LHCN-M2 (cell line): ENCODE data around the gene BAHD1. TPM values are rescaled to one million over a fixed set of nuclear protein-coding genes. Genes with fewer than 3 reads are reported as not detected.
"Not testable (repeated sequence)": the region's sequence is repeated elsewhere in the genome, so short reads cannot be mapped to it uniquely, and the experiment has no call there.

Experiments used
- DNase-seq: peaks from one replicate; pipeline ENCODE4 v3.0.0-alpha.2; 2012; ENCODE audit warnings: low read depth
- total RNA-seq: library from RNA; depleted of rRNA; stranded (reverse); fragments of >200 nt; gene quantifications from 2 replicates; pipeline ENCODE4 v1.2.3, GENCODE V29; 2014

Gene BAHD1
- total RNA-seq, 1 experiment from 2014 or later, result 8.3 TPM

GRCh38 chr15:40445421-40445922 is 4.7 kb downstream of the BAHD1 start:
- DNase-seq, result no peak

DNA sequence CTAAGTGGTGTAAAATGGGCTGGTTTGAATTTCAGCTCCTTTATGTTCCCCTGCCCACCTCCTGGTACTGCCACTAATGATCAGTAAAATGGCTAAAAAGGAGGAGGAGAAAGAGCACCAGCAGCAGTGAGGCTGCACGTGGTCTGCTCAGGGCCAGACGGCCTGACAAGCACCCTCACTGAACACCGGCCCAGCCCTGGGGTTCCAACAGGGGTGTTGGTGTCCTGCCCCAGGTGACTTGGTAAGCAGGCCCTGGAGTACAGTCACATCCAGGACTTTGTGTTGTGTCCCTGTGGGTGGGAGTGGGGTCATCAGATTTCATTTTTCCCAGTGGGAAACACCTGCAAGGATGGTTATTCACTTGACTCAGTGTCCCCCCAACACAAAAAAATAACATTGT is 5.4 kb downstream of the BAHD1 start:
- DNase-seq, result no peak

GRCh38 chr15:40448354-40448753 is 7.6 kb downstream of the BAHD1 start:
- DNase-seq, result no peak

- DNase-seq, result peak; percentile 35
Measured at GRCh38 chr15:40449275-40449674, 8.5 kb downstream of the BAHD1 start.

GRCh38 chr15:40450047-40450446 is 9.3 kb downstream of the BAHD1 start:
- DNase-seq, result no peak

DNA sequence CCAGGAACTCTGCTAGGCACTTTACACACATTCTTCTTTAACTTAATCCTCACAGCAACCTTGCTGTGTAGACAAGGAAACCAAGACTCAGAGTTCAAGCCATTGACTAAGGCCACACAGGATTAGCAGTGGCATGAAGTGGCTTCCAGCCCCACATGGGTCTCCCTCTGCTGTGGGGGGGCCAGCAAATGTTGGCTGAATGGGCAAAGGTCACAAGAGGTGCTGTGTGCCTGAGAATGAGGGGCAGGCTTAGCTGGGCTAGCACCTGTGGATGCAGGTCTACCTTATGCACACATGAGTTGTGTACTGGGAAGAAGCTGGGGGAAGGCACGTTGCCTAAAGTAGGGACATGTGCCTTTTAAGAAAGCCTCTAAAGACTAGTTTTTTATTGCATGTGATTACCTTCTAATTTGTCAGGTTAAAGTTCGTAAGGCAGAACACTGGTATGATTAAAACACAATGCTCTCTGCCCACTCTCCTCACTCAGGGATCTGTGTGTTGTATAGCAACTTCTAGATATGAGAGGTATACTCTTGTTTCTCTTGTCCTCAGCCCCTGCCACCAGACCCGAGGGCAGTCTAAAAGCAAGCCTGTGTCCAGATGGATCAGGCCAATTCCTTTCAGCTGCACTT is 10.9 kb downstream of the BAHD1 start:
- no peak for DNase-seq

DNA sequence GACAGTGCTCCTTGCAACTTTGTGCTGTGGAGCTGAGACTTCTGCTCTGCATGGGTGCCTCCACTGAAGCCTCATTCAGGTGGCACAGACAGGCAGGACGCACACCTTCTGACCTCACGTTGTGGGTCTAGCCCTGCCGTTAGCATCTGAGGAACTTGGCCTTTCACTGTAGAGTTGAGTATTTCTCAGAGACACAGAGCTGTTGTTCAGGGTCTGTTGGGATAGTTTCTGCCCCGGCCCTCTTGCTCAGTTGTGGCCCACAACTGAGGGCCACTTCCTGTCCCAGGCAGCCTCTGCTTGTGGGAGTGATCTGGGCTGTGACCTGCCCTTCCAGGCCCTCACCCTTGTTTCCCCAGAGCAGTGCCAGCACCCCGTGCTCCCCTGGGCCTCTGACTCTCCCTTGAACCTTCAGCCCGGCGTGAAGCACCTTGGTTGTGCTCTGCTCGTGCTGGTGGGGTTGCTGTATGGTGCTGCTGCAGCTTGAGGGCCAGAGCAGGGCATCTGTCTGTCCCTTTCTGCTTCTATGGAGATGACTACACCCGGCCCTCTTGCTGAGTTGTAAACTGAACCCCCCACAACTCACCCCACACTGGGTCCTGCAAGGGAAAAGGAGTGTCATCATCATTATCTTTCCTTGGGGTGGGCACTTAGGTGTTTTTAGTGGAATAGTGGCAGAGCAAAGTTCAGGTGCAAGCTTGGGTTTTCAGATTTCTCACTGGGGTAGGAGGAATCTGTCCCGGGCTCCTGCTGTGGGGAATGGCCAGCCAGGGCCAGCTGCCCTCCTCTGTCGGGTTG is 11.7 kb downstream of the BAHD1 start:
- no peak for DNase-seq

DNA sequence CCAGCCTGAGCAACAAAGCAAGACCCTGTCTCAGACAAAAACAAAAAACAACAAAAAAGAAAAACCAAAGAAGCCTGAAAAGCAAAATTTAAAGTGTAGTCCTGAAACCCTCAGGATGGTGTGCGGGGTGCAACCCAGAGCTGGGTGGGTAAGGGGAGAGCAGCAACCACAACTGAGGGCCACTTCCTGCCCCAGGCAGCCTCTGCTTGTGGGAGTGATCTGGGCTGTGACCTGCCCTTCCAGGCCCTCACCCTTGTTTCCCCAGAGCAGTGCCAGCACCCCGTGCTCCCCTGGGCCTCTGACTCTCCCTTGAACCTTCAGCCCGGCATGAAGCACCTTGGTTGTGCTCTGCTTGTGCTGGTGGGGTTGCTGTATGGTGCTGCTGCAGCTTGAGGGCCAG is 13.2 kb downstream of the BAHD1 start:
- DNase-seq, result not testable (repeated sequence)

GRCh38 chr15:40454904-40455391 is 14.2 kb downstream of the BAHD1 start:
- peak; percentile 55 for DNase-seq

DNA sequence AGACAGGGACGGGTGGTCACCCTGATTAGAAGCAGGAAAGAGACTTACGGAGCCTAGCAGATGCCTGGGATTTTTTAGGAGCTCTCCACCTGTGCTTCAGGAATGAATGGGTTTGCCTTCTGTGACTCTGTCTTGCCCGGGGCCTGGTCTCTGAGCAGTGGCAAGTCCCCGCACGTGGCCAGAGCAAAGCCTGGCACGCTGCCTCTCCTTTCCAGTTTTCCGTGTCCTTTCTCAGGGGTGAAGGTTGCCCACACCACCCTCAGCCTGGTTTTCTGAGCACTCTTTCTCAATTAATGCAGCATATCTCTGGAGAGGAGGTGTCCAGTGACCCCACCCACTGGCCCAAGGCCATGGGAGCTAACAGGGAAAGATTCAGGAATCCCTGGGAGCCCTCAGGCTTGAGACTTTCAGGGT is 15.6 kb downstream of the BAHD1 start:
- DNase-seq, result no peak

DNA sequence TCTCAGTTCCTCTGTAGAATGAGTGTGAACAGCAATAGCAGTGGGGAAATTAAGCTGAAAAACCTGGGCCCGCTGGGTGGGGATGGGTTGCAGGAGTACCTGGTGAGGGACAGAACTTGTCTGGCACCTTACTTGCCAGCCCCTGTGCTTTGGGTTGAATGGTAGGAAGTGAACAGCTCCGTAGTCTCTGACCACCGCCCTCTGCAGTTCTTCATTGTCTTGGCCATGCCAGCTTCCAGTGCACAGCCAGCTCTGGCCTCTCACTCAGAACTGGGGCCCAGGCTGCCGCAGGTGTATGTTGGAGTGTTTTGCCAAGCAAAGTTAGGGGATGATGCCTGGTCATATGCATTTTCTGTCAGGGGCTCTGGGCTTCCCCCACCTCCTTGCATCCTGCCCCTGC is 16.0 kb downstream of the BAHD1 start:
- DNase-seq, result no peak

DNA sequence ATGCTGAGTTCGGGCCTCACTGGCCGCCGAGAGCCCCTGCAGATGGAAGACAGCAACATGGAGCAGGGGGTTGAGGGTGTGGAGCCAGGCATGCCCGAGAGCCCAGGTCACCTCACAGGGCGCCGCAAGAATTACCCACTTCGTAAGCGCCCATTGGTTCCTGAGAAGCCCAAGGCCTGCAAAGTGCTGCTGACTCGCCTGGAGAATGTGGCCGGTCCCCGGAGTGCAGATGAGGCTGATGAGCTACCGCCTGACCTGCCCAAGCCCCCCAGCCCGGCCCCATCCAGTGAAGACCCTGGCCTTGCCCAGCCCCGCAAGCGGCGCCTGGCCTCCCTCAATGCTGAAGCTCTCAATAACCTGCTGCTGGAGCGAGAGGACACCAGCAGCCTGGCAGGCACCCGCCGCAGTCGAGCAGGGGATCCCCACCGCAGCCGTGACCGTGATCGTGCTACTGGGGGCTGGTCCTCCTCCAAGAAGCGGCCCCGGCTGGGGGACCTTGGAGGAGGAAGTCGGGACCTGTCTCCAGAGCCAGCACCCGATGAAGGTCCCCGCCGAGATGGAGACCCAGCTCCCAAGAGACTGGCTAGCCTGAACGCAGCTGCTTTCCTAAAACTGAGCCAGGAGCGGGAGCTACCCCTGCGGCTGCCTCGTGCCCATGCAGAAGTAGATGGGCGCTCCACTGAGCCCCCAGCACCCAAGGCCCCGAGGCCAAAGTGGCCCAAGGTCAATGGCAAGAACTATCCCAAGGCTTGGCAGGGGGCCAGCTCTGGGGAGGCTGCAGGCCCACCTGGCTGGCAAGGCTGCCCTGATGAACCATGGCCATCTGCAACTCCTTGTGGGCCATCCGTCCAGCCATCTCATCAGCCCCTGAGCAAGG is 18.0 kb downstream of the BAHD1 start:
- no peak for DNase-seq

- DNase-seq, result no peak
Measured at GRCh38 chr15:40459391-40460015, 18.8 kb downstream of the BAHD1 start.

DNA sequence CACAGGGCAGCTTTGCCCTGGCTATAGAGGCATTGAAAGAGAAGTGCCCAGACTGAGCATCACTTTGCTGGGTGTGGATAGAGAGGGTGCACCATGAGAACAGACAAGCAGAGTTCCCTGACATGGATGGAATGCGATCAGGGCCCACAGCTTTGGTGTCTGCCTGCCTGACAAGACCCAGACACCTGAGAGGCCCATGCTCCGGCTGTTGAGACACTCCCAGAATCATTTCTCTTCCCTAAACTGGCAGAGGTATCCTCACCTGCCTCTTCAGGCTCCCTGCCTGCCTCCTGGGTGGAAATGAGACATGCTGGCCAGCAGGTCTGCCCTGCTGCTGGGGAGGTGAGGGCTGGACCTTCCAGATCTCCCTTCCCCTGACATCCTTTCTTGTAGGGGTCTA is 19.7 kb downstream of the BAHD1 start:
- no peak for DNase-seq

DNA sequence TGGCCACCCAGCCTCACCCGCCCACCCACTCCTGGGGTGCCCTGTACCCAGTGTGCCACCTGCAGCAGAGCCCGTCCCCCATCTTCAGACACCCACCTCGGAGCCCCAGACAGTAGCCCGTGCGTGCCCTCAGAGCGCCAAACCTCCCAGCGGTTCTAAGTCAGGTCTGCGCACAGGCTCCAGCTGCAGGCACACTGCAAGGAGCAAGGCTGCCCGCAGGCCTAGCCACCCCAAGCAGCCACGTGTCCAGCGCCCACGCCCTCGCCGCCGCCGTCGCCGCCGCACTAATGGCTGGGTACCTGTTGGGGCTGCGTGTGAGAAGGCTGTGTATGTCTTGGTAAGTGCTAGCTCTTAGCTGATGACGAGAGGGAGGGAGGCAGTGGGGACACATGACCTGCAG is 21.2 kb downstream of the BAHD1 start:
- DNase-seq, result no peak

- no peak for DNase-seq
Measured at GRCh38 chr15:40463279-40463678, 22.5 kb downstream of the BAHD1 start.

GRCh38 chr15:40463886-40464545 is 23.3 kb downstream of the BAHD1 start:
- no peak for DNase-seq

GRCh38 chr15:40464595-40465185 is 23.9 kb downstream of the BAHD1 start:
- DNase-seq, result no peak

GRCh38 chr15:40465939-40466338 is 25.2 kb downstream of the BAHD1 start:
- DNase-seq, result no peak
